MM.1S (cell line): Measurements from ENCODE around the gene NOXA1.

Experiments
- DNase-seq: peaks from one replicate; pipeline ENCODE4 v3.0.0-alpha.2; 2015
- H2AFZ ChIP-seq: fragments of 300-600 bp; sonication (generic); 2 replicates; pipeline ENCODE4 v1.6.0; 2016; ENCODE audit warnings: antibody characterized with exemption, low read length
- H3F3A ChIP-seq: fragments of 300-600 bp; sonication (generic); 2 replicates; pipeline ENCODE4 v1.6.1; 2016; ENCODE audit warnings: mild to moderate bottlenecking, antibody characterized with exemption, low read length, moderate library complexity, mixed read lengths; ENCODE audit not compliant: insufficient read depth
- H3K27ac ChIP-seq: fragments of 300-600 bp; sonication (generic); 2 replicates; pipeline ENCODE4 v1.5.1; 2016; ENCODE audit warnings: mild to moderate bottlenecking, low read length
- H3K27me3 ChIP-seq: fragments of 300-600 bp; sonication (generic); replicated peaks from 2 replicates; pipeline ENCODE4 v1.6.0; 2016; ENCODE audit warnings: low read length; ENCODE audit not compliant: insufficient read depth
- H3K36me3 ChIP-seq: fragments of 300-600 bp; sonication (generic); replicated peaks from 2 replicates; pipeline ENCODE4 v1.6.1; 2016; ENCODE audit warnings: mild to moderate bottlenecking, low read length, mixed read lengths; ENCODE audit not compliant: insufficient read depth
- H3K4me1 ChIP-seq: fragments of 300-600 bp; sonication (generic); 2 replicates; pipeline ENCODE4 v1.6.1; 2016; ENCODE audit warnings: low read length, mixed read lengths
- H3K4me2 ChIP-seq: fragments of 300-600 bp; sonication (generic); 2 replicates; pipeline ENCODE4 v1.6.0; 2016; ENCODE audit warnings: low read depth, low read length
- H3K4me3 ChIP-seq: fragments of 300-600 bp; sonication (generic); 2 replicates; pipeline ENCODE4 v1.5.1; 2016; ENCODE audit warnings: low read length, mixed read lengths
- H3K79me2 ChIP-seq: fragments of 300-600 bp; sonication (generic); 2 replicates; pipeline ENCODE4 v1.6.1; 2016; ENCODE audit warnings: mixed run types, low read length, mixed read lengths
- H3K9ac ChIP-seq: fragments of 300-600 bp; sonication (generic); 2 replicates; pipeline ENCODE4 v1.6.1; 2016; ENCODE audit warnings: low read length, mixed read lengths
- H3K9me2 ChIP-seq: fragments of 300-600 bp; sonication (generic); replicated peaks from 2 replicates; pipeline ENCODE4 v1.6.1; 2016; ENCODE audit warnings: mild to moderate bottlenecking, low read length, mixed read lengths; ENCODE audit not compliant: insufficient read depth
- H3K9me3 ChIP-seq: fragments of 300-600 bp; sonication (generic); replicated peaks from 2 replicates; pipeline ENCODE4 v1.6.1; 2016; ENCODE audit warnings: mild to moderate bottlenecking, low read length, mixed read lengths; ENCODE audit not compliant: insufficient read depth
- H4K20me1 ChIP-seq: fragments of 300-600 bp; sonication (generic); 2 replicates; pipeline ENCODE4 v1.6.1; 2016; ENCODE audit warnings: mild to moderate bottlenecking, low read length, moderate library complexity, mixed read lengths; ENCODE audit not compliant: insufficient read depth
- EZH2 ChIP-seq: fragments of 300-600 bp; sonication (generic); optimal IDR thresholded peaks from 2 replicates; pipeline ENCODE3; 2017; ENCODE audit warnings: low read depth, mild to moderate bottlenecking, antibody characterized with exemption, low read length, mixed read lengths
- EZH2phosphoT487 ChIP-seq: fragments of 300-600 bp; sonication (generic); IDR thresholded peaks from 2 replicates; pipeline ENCODE4 v1.6.1; 2018; ENCODE audit warnings: antibody characterized with exemption, low read length
- TF ChIP-seq, protein P1 (sequence below): fragments of 300-600 bp; sonication (generic); IDR thresholded peaks from 2 replicates; pipeline ENCODE4 v1.5.1; 2016; ENCODE audit warnings: antibody characterized with exemption, low read length, mixed read lengths

The NOXA1 gene

DNA sequence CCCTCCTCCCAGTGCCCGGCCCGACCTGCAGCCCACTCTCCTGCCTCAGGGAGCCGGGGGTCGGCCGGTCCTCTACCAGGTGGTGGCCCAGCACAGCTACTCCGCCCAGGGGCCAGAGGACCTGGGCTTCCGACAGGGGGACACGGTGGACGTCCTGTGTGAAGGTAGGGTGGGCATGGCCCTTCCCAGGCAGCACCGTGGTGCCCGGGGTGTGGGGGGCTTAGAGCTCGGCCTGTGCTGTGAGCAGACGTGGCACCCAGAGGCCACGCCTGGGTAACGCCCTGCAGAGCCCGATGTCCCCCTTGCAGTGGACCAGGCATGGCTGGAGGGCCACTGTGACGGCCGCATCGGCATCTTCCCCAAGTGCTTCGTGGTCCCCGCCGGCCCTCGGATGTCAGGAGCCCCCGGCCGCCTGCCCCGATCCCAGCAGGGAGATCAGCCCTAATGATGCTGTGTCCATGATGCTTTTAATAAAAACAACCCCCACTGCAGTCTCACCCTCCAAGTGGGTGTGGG is 10.8 kb downstream of the NOXA1 start:
- Histone ChIP-seq H2AFZ (no peak overlapping the region), H3K27me3 (peaks cover 96% of the 10 kb centered on the region), H3K9ac (no peak overlapping the region), H3F3A (no peaks in the 10 kb centered on the region), H3K4me3 (no peak overlapping the region), H3K4me1 (no peaks in the 10 kb centered on the region), H3K9me2 (no peaks in the 10 kb centered on the region), H3K27ac (no peak overlapping the region), H3K9me3 (no peaks in the 10 kb centered on the region), H3K79me2 (no peaks in the 10 kb centered on the region), H4K20me1 (no peaks in the 10 kb centered on the region), H3K36me3 (no peaks in the 10 kb centered on the region), H3K4me2 (no peak overlapping the region)
- TF ChIP-seq EZH2 (no peak), EZH2phosphoT487 (no peak)
- TF ChIP-seq, protein P1, sequence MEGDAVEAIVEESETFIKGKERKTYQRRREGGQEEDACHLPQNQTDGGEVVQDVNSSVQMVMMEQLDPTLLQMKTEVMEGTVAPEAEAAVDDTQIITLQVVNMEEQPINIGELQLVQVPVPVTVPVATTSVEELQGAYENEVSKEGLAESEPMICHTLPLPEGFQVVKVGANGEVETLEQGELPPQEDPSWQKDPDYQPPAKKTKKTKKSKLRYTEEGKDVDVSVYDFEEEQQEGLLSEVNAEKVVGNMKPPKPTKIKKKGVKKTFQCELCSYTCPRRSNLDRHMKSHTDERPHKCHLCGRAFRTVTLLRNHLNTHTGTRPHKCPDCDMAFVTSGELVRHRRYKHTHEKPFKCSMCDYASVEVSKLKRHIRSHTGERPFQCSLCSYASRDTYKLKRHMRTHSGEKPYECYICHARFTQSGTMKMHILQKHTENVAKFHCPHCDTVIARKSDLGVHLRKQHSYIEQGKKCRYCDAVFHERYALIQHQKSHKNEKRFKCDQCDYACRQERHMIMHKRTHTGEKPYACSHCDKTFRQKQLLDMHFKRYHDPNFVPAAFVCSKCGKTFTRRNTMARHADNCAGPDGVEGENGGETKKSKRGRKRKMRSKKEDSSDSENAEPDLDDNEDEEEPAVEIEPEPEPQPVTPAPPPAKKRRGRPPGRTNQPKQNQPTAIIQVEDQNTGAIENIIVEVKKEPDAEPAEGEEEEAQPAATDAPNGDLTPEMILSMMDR = no peak
- no peak for DNase-seq

DNA sequence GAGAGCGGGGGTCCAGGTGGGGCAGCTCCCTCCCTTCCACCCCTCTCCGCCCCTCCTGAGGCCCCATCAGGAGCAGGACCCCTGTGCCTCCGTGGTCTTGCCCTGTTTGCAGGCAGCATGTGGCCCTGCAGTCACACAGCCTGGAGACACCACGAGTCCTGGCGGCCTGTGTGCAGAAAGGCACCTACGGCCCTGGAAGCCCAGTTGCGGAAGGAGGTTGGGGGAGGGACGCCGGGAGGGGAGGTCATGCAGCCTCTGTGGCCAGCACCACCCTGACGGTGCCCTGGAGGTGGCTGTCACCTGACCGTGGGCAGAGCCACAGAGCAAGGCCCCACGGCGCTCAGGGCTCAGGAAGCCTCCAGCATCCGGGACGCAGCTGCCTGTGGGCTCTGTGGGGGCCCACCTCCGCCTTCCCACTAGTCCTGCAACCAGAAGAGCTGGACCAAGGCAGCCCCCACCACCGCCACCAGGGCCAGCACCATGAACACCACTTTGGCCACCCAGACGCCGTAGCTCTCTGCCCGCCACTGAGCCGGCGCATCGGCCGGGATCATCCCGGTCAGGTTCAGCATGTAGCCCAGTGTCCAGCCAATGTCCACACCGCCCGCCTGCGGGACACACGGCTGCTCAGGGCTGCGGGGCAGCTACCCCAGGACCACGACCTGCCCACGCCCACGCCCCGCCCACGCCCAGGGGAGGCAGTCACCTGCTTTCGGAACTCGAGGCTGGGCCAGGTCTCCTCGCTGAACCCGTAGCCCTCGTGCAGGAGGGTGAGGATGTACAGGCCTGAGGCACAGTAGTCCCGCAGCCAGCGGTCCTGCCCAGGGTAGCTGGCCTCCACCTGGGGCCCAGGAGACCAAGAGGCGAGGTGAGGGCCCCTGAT is 11.5 kb downstream of the NOXA1 start:
- H2AFZ ChIP-seq = no peak overlapping the region
- no peaks in the 10 kb centered on the region for H3F3A ChIP-seq
- H3K4me2 ChIP-seq = no peak overlapping the region
- H3K9ac ChIP-seq = no peak overlapping the region
- peaks cover 95% of the 10 kb centered on the region for H3K27me3 ChIP-seq
- no peak overlapping the region for H3K4me3 ChIP-seq
- DNase-seq = no peak
- H3K9me3 ChIP-seq = no peaks in the 10 kb centered on the region
- no peaks in the 10 kb centered on the region for H3K4me1 ChIP-seq
- no peaks in the 10 kb centered on the region for H3K9me2 ChIP-seq
- H3K79me2 ChIP-seq = no peaks in the 10 kb centered on the region
- no peaks in the 10 kb centered on the region for H4K20me1 ChIP-seq
- no peaks in the 10 kb centered on the region for H3K36me3 ChIP-seq
- TF ChIP-seq, protein P1 = no peak
- TF ChIP-seq EZH2phosphoT487 (no peak), EZH2 (no peak)
- no peak overlapping the region for H3K27ac ChIP-seq

DNA sequence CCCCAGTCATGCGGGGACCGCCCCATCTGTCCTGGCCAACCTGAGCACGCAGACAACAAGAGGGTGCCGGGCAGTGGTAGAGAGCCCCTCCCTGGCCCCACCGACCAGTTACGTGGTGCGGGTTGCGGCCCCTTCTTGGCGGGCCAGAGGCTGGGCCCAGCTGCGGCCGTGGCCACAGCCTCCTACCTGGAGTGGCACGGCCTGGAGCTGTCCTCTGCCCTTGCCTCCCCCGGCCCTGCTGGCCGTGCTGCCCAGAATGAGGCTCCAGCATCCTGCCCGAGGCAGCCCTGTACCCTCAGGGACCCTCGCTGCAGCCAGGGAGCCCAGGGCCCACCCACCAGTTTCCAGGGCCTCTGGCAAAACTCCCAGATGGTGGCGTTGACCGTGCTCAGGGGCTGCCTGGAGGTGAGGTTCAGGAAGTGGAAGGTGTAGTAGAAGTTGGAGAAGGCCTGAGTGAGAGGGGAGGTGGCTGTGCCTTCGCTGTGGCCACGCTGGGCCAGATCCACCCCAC is 12.2 kb downstream of the NOXA1 start:
- Histone ChIP-seq H3K36me3 (no peaks in the 10 kb centered on the region), H3K4me1 (no peaks in the 10 kb centered on the region), H3K9me3 (no peaks in the 10 kb centered on the region), H3K27me3 (peaks cover 90% of the 10 kb centered on the region), H3K9ac (no peak overlapping the region), H3K4me2 (no peak overlapping the region), H2AFZ (no peak overlapping the region), H4K20me1 (no peaks in the 10 kb centered on the region), H3K79me2 (no peaks in the 10 kb centered on the region), H3K4me3 (no peak overlapping the region), H3K9me2 (no peaks in the 10 kb centered on the region), H3K27ac (no peak overlapping the region), H3F3A (no peaks in the 10 kb centered on the region)
- no peak for DNase-seq
- no peak for TF ChIP-seq EZH2phosphoT487
- no peak for TF ChIP-seq EZH2
- TF ChIP-seq, protein P1 = no peak
